PC-9 (cell line): ENCODE results near the gene ABHD8. TPM values are rescaled to one million over a fixed set of nuclear protein-coding genes. Genes with fewer than 3 reads are reported as not detected.

Experiments used
- BruUV-seq: library from RNA; stranded (reverse); fragments of 400-500 nt; replicated peaks from 2 replicates; lab custom pipeline; 2021; lab: Mats Ljungman, UMichigan
- CTCF ChIA-PET: fragments of 300-600 bp; sonication (Branson Sonifier 250); formaldehyde crosslinking; loops from one replicate; lab custom pipeline; 2022; ENCODE audit warnings: antibody characterized with exemption; lab: Charles Lee
- POLR2A ChIA-PET: fragments of 300-600 bp; sonication (Branson Sonifier 250); formaldehyde crosslinking; loops from one replicate; lab custom pipeline; 2022; ENCODE audit warnings: antibody characterized with exemption; ENCODE audit not compliant: unreplicated experiment; lab: Charles Lee
- DNase-seq, 2 experiments: peaks; one replicate each; pipeline versions ENCODE4 v3.0.0 to v3.0.0-alpha.2; 2015 to 2022; ENCODE audit warnings: mixed read lengths in 1 of 2
- H2AFZ ChIP-seq: fragments of 200-600 bp; sonication (generic); 2 replicates; pipeline ENCODE4 v1.8.1; 2017; ENCODE audit warnings: antibody characterized with exemption
- H3F3A ChIP-seq: fragments of 200-600 bp; sonication (generic); 2 replicates; pipeline ENCODE4 v1.8.1; 2017; ENCODE audit warnings: antibody characterized with exemption, mild to moderate bottlenecking, low read depth; ENCODE audit not compliant: insufficient read depth
- H3K27ac ChIP-seq: fragments of 200-600 bp; sonication (generic); 2 replicates; pipeline ENCODE4 v1.6.1; 2016; ENCODE audit warnings: mixed run types
- H3K27me3 ChIP-seq: fragments of 200-600 bp; sonication (generic); 2 replicates; pipeline ENCODE4 v1.6.1; 2016; ENCODE audit warnings: low read depth, mixed run types; ENCODE audit not compliant: insufficient read depth
- H3K36me3 ChIP-seq: fragments of 200-600 bp; sonication (generic); 2 replicates; pipeline ENCODE4 v1.6.1; 2016; ENCODE audit warnings: low read depth, mixed run types
- H3K4me1 ChIP-seq: fragments of 200-600 bp; sonication (generic); replicated peaks from 2 replicates; pipeline ENCODE4 v1.6.1; 2016; ENCODE audit warnings: mixed run types; ENCODE audit not compliant: insufficient read depth
- H3K4me2 ChIP-seq: fragments of 200-600 bp; sonication (generic); 2 replicates; pipeline ENCODE4 v1.6.1; 2017; ENCODE audit warnings: mixed run types
- H3K4me3 ChIP-seq: fragments of 200-600 bp; sonication (generic); 2 replicates; pipeline ENCODE4 v1.6.1; 2016; ENCODE audit warnings: mixed run types
- H3K79me2 ChIP-seq: fragments of 200-600 bp; sonication (generic); 2 replicates; pipeline ENCODE4 v1.6.1; 2017; ENCODE audit warnings: low read depth, mixed run types
- H3K9me2 ChIP-seq: fragments of 200-600 bp; sonication (generic); 2 replicates; pipeline ENCODE4 v1.8.1; 2017; ENCODE audit warnings: mild to moderate bottlenecking; ENCODE audit not compliant: insufficient read depth
- H3K9me3 ChIP-seq: fragments of 200-600 bp; sonication (generic); 2 replicates; pipeline ENCODE4 v1.8.1; 2016; ENCODE audit warnings: low read depth; ENCODE audit not compliant: insufficient read depth
- H4K20me1 ChIP-seq: fragments of 200-600 bp; sonication (generic); 2 replicates; pipeline ENCODE4 v1.8.1; 2017; ENCODE audit not compliant: insufficient read depth
- EZH2 ChIP-seq: fragments of 200-600 bp; sonication (generic); IDR thresholded peaks from 2 replicates; pipeline ENCODE4 v1.8.0; 2017; ENCODE audit warnings: antibody characterized with exemption, low read depth
- intact Hi-C: fragments of 100-400 bp; cut with micrococcal nuclease; formaldehyde crosslinking; loops from one replicate; pipeline ENCODE4 v1.10.0; 2022; ENCODE audit not compliant: unreplicated experiment
- total RNA-seq: library from RNA; stranded (reverse); gene quantifications from 2 replicates; pipeline ENCODE4 v1.2.3, GENCODE V29; 2021
- TF ChIP-seq, protein P1 (sequence below): fragments of 200-600 bp; sonication (generic); conservative IDR thresholded peaks from 2 replicates; pipeline ENCODE4 v1.6.1; 2017; ENCODE audit warnings: mixed run types, antibody characterized with exemption, mild to moderate bottlenecking, moderate library complexity

The ABHD8 gene
- total RNA-seq, 1 experiment from 2014 or later = 37.5 TPM

DNA sequence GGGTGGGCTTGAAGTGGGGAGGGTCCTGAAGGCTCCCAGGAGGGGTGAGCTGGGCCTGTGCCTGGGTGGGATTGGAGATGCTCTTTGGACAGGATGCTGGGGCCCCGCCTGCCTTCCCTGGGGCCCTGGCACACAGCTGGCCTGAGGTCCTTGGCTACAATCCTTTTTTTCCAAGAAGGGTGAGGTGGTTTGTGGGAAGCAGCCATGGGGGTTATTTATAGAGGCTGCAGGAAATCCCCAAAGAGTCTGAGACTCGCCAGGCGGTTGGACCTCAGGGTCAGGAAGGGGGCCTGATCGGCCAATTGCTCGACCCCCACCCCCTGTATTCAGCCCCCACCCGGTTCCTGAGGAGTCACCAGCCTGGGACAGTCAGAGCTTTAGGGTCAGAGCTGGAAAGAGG, 44.1 kb upstream of the ABHD8 start:
- intact Hi-C loops = loop anchor here (5.0 kb wide), 1 partner anchor 510 kb away; the partner anchor contains the start of gene RPL18A
- POLR2A ChIA-PET = no interaction called here

GRCh38 chr19:17346109-17346671, 43.0 kb upstream of the ABHD8 start:
- H3K4me3 ChIP-seq = no peak overlapping the region
- no peak overlapping the region for H3K27ac ChIP-seq
- POLR2A ChIA-PET = no interaction called here
- H3K9me2 ChIP-seq = no peaks in the 10 kb centered on the region
- TF ChIP-seq EZH2 = no peak
- TF ChIP-seq, protein P1, sequence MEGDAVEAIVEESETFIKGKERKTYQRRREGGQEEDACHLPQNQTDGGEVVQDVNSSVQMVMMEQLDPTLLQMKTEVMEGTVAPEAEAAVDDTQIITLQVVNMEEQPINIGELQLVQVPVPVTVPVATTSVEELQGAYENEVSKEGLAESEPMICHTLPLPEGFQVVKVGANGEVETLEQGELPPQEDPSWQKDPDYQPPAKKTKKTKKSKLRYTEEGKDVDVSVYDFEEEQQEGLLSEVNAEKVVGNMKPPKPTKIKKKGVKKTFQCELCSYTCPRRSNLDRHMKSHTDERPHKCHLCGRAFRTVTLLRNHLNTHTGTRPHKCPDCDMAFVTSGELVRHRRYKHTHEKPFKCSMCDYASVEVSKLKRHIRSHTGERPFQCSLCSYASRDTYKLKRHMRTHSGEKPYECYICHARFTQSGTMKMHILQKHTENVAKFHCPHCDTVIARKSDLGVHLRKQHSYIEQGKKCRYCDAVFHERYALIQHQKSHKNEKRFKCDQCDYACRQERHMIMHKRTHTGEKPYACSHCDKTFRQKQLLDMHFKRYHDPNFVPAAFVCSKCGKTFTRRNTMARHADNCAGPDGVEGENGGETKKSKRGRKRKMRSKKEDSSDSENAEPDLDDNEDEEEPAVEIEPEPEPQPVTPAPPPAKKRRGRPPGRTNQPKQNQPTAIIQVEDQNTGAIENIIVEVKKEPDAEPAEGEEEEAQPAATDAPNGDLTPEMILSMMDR = peak; percentile 94
- no peaks in the 10 kb centered on the region for H3K9me3 ChIP-seq
- no TSS peak for BruUV-seq
- H3F3A ChIP-seq = peaks cover 38% of the 10 kb centered on the region; the same call in 1 of the 2 replicates
- no peaks in the 10 kb centered on the region for H3K27me3 ChIP-seq
- intact Hi-C loops = loop anchor here (1.0 to 5.0 kb wide), 3 partner anchors 40 to 511 kb away; partner anchors contain the start of gene RPL18A
- H3K79me2 ChIP-seq = no peaks in the 10 kb centered on the region
- peak in 1 of 2 experiments; percentile 79 for DNase-seq
- H4K20me1 ChIP-seq = no peaks in the 10 kb centered on the region
- no peak overlapping the region for H2AFZ ChIP-seq
- CTCF ChIA-PET = interaction anchor here (1.1 kb wide), 1 partner anchor 74 kb away, joined by 3 read pairs; the partner anchor contains the start of gene MVB12A
- H3K4me2 ChIP-seq = 0 out of 2 replicates have a peak overlapping the region, but pooled peaks have one; percentile 6
- H3K4me1 ChIP-seq = peaks cover 10% of the 10 kb centered on the region
- peaks cover 5% of the 10 kb centered on the region; the same call in 1 of the 2 replicates for H3K36me3 ChIP-seq

More for the DNA sequence above, 44.1 kb upstream of the ABHD8 start:
- Histone ChIP-seq H3K27ac (no peak overlapping the region), H3K79me2 (no peaks in the 10 kb centered on the region), H3K4me2 (no peak overlapping the region), H3K9me2 (no peaks in the 10 kb centered on the region), H3K4me1 (peaks cover 10% of the 10 kb centered on the region), H2AFZ (no peak overlapping the region), H3F3A (peaks cover 33% of the 10 kb centered on the region; the same call in 1 of the 2 replicates), H3K36me3 (no peaks in the 10 kb centered on the region), H3K9me3 (no peaks in the 10 kb centered on the region), H3K27me3 (no peaks in the 10 kb centered on the region), H4K20me1 (no peaks in the 10 kb centered on the region), H3K4me3 (no peak overlapping the region)
- no TSS peak for BruUV-seq
- CTCF ChIA-PET = interaction anchor here (0.6 kb wide), 1 partner anchor 419 kb away, joined by 3 read pairs; no protein-coding TSS in a partner anchor
- TF ChIP-seq, protein P1 = no peak
- TF ChIP-seq EZH2 = no peak
- DNase-seq = no peak

DNA sequence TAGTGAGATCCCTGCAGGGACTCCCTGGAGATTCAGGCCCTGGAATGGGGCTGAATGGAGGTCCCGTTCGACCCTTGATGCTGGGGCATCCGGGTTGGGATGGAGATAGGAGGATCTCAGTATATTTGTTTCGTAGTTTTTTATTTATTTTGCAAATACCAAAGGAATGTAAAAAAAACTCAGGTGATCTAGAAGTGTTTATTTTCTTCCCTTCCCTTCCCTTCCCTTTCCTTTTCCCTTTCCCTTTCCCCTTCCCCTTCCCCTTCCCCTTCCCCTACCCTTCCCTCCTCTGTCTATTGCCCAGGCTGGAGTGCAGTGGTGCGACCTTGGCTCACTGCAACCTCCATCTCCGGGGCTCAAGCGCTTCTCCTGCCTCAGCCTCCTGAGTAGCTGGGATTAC, 38.6 kb upstream of the ABHD8 start:
- Histone ChIP-seq H3K9me2 (no peaks in the 10 kb centered on the region), H3K79me2 (peaks cover 14% of the 10 kb centered on the region), H3K27me3 (no peaks in the 10 kb centered on the region), H3K4me1 (peaks cover 7% of the 10 kb centered on the region), H3K4me3 (no peak overlapping the region), H3K9me3 (no peaks in the 10 kb centered on the region), H3K36me3 (peaks cover 6% of the 10 kb centered on the region; the same call in 1 of the 2 replicates), H3K27ac (no peak overlapping the region), H3F3A (peaks cover 48% of the 10 kb centered on the region; the same call in 1 of the 2 replicates), H4K20me1 (no peaks in the 10 kb centered on the region; the same call in 1 of the 2 replicates), H2AFZ (no peak overlapping the region), H3K4me2 (no peak overlapping the region)
- TF ChIP-seq, protein P1 = no peak
- no peak for TF ChIP-seq EZH2
- ChIA-PET POLR2A (no interaction called here), CTCF (no interaction called here)
- BruUV-seq = no TSS peak
- intact Hi-C loops = no loop called here
- no peak for DNase-seq
